GM18498 (cell line): ENCODE measurements around the gene SHISA7.

Experiments used
- ATAC-seq: cut with Tn5 transposase; IDR thresholded peaks from one replicate; pipeline ENCODE4 v1.9.1; 2021; ENCODE audit warnings: mild to moderate bottlenecking, moderate library complexity; ENCODE audit not compliant: unreplicated experiment

The SHISA7 gene

DNA sequence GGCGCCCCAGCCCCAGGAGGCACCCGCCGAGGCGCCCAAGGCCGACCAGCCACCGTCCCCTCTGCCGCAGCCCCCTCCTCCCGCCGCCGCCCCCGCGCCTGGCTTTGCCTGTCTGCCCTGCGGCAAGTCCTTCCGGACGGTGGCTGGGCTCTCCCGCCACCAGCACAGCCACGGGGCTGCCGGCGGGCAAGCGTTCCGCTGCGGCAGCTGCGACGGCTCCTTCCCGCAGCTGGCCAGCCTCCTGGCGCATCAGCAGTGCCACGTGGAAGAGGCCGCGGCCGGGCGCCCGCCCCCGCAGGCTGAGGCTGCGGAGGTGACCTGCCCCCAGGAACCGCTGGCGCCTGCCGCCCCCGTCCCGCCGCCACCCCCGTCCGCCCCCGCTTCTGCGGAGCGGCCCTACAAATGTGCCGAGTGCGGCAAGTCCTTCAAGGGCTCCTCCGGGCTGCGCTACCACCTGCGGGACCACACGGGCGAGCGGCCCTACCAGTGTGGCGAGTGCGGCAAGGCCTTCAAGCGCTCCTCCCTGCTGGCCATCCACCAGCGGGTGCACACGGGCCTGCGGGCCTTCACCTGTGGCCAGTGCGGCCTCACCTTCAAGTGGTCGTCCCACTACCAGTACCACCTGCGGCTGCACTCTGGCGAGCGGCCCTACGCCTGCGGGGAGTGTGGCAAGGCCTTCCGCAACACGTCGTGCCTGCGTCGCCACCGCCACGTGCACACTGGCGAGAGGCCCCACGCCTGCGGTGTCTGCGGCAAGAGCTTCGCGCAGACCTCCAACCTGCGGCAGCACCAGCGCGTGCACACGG lies 39.3 kb upstream of the SHISA7 start:
- no peak for ATAC-seq

DNA sequence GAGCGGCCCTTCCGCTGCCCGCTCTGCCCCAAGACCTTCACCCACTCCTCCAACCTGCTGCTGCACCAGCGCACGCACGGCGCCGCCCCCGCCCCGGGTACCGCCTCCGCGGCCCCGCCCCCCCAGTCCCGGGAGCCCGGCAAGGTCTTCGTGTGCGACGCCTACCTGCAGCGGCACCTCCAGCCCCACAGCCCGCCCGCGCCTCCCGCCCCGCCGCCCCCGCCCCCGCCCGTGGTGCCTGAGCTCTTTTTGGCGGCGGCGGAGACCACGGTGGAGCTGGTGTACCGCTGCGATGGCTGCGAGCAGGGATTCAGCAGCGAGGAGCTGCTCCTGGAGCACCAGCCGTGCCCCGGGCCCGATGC lies 38.7 kb upstream of the SHISA7 start:
- ATAC-seq = no peak

DNA sequence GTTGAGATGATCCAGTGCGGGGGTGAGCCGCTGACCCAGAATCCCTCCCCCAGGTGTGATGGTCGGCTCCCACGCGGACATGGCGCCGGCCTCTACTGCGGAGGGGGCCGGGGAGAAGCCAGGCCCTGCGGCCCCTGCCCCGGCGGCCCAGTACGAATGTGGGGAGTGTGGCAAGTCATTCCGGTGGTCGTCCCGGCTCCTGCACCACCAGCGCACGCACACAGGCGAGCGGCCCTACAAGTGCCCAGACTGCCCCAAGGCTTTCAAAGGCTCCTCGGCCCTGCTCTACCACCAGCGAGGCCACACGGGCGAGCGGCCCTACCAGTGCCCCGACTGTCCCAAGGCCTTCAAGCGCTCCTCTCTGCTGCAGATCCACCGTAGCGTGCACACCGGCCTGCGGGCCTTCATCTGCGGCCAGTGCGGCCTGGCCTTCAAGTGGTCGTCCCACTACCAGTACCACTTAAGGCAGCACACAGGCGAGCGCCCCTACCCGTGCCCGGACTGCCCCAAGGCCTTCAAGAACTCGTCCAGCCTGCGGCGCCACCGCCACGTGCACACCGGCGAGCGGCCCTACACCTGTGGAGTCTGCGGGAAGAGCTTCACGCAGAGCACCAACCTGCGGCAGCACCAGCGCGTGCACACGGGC lies 38.2 kb upstream of the SHISA7 start:
- no peak for ATAC-seq

DNA sequence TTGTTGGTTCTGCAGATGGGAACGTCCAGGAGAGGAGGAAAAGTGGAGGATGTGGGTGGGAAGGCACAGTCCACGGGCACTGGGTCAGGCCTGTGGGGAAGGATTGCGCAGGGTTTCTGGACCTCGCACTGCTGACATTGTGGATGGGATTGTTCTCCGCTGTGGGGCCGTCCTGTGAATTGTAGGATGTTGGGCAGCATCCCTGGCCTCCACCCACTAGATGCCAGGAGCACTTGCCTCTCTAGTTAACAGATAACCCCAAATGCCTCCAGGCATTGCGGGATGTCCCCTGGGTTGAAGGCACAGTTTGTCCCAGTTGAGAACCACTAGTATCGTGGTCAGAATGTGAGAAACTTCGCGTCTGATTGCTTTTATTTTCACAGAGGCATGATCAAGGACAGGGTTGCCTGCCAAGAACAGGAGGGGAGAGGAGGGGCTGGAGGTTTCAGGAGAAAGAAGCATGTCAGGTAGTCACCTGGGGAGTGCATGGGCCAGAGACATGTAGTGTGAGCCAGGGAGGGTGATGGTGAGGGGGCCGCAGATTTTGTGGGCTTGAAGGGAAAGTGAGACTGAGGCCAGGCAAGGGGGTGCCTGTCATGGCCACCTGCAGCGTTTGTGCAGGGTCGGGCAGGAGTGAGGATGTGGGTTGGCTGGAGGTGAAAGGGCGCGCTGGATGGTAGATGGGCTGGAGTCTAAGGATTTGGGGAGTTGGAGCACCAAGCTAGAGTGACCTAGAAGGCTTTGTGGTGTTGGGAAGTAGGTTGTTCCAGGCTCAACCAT lies 36.5 kb upstream of the SHISA7 start:
- ATAC-seq = no peak

DNA sequence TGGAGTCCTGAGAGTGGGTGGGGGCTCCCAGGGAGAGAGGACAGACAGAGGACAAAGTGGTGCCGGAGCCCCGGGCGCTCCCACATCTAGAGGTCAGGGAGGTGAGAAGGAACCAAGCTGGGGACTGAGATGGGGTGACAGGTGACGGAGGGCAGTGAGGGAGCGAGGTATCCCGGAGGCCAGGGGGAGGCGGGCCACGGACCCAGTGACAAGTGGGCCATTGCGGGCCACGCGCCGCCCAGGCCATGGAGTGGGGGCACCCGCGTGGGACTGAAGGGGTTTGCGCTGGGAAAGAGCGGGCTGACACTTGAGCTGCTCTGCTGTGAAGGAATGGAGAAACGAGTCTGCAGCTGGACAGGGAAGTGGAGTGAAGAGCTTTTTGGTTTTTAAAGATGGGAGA lies 35.9 kb upstream of the SHISA7 start:
- ATAC-seq = no peak

DNA sequence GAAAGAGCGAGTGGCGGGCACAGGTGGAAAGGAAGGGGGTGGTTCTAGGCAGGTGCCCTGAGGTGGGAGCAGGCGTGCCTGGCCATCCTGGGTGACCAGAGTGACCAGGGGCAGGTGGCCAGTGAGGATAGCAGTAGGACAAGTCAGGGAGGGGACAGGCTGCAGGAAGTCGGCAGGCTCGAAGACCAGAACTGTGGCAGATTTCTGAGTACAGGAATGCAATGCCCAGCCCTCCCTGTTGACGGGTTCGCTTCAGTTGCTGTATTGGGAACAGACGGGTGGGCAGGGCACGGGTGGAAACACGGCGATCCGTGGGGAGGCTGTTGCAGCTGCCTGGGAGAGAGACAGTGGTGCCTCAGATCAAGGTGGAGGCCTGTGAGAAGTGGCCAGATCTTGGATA lies 35.3 kb upstream of the SHISA7 start:
- no peak for ATAC-seq

DNA sequence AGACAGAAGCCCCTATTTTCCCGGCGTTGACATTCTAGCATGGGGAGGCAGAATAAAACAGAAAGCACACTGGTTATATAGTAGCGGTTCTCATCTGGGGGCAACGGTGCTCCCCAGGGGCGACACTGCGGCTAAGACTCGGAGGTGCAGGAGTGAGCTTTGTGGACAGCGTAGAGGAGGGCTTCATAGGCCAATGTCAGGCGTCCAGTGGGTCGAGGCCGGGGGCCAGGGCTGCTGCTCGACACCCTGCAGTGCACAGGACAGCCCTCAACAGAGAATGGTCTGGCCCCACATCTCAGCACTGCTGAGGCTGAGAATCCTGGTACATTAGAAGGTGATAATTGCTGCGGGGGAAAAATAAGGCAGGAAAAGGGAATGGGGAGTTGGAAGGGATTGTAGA lies 34.8 kb upstream of the SHISA7 start:
- no peak for ATAC-seq

DNA sequence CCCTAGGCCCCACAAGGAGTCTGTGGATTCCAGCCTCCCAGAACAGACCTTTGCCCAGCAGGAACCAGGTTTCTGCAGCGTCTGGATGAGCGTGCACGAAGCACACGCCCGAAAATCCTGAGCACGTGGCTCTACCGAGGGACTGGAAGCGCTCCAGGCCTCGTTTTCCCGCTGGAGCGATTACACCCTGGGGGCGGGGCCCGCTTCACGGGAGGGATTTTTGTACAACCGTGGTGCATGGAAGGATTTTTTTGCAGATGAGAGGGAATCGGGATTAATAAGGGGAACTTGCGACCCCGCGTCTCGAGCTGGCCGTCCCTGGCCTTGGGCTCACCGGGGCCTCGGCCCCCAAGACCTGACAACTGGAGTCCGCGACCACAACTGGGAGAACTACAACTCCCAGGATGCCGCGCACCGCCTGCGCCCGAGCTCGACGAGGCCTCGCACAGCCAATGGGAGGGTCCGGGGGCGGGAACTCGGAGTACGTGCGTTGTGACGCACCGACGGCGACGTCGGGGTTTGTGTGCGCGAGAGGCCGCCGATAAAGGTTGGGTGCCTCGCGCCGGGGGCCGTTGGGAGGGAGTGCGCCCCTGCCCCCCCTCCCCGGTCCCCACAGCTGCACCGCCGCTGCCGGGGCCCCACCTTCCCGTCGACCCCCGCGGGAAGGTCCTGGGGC lies 33.1 kb upstream of the SHISA7 start, which contains the start of gene ZNF628:
Gene ZNF628 (plus strand): TSS at position 518 of the 676 bp plus-strand sequence. CDS start 3,294 bp downstream, outside the sequence.
- peak; percentile 95 for ATAC-seq

DNA sequence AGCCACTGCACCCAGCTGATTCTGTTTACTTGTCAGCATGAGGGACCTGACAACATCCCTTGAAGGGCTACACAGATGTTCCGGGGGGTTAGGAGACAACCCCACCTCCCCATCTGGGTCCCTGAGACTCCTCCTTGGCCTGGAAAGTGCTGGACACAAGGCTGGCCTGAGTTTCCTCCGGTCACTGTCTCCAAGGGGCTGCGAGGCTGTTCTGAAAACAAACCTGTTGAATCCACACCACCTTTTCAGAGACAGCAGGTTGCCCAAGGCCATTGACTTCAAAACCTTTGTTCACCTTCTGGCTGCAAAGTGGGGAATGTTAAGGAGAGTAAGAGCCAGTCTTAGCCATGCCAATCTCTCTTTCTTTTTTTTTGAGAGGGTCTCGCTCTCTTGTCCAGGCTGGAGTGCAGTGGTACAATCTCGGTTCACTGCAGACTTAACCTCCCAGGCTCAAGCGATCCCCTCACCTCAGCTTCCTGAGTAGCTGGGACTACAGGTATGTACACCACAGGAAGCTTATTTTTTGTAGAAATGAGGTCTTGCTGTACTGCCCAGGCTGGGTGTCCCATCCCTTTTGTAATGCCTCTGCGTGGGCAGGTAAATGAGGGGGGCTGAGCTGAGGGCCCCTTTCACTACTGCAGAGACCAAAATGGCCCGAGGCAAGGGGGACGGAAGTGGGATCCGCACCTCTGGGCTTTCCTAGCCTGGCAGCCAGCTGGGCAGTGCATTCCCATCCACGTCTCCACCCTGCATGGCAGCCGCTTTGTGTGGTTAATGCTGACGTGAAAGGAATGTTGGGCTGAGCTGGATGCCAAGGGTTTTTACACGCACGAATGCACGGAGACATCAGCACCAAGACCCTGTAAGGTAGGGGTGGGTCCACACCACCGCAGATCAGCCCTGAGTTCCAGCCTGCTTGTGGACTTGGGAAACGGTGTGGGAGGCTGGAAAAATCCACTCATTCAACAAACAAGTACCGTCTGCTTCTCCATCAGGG lies 31.5 kb upstream of the SHISA7 start:
- ATAC-seq = no peak

DNA sequence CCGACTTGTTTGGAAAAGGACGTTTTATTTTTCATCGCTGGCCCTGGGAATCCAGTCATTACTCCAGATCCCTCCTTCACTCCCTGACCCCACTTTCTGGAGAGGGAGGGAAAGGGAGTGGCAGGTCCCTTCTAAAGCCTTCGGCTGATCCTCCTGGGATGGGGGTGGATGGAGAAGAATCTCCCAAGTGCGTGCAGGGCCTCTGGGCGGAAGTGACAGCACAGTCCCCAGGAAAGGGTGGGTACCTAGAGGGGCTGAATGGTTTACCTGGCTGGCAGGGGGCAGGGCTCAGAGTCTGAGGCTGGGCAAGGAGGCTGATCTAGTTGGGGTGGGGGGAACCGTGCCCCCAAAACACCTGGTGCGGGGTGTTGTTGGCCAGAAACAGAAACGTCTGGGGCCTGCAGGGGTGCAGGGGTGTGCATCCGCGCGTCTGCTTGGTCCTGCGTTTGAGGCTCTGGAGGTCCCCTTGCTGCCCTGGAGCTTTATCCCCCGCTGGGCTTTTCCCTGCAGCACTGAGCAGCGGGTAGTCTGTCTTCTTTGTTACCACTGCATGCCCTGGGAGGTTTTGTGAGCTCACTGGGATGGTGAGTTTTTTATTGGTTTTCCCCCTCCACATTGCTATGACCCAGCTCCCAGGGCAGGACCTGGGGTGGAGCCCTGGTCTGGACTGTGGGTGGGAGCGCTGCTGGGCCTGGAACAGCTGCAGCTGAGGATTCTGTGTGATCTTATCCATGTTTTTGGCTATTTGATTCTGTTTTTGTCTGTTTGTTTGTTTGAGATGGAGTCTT lies 30.3 kb upstream of the SHISA7 start:
- ATAC-seq = no peak

DNA sequence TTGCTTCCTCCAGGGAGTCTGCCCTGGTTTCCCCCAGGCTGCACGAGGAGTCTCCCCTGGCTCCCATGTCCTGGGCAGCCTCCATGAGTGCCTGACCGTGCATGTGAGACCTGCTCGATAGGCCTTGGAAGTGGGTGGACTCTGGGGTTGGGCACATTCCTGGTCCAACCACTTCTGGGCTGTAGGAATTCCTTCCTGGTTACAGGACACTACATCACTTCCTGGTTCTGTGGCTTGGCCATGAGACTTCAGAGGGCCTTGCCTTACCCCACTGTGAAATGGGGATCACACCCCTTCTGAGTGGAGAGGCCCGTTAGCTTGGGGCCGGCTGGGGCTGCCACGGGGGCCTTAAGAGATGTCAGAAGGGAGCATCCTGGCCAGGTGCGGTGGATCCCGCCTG lies 29.4 kb upstream of the SHISA7 start:
- no peak for ATAC-seq

DNA sequence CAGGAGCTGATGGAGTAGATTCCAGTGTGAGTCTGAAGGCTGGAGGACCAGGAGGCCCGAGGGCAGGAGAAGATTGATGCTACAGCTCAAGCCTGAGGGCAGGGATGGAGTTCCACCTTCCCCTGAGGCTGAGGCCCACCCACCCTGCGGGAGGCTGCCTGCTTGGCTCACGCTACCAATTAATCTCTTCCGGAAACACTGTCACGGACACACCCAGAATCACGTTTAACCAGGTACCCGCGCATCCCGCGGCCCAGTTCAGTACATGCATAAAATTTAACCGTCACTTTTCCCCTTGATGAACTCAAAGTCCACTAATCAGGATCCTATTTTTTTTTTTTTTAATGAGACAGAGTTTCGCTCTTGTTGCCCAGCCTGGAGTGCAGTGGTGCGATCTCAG lies 28.2 kb upstream of the SHISA7 start:
- ATAC-seq = no peak

DNA sequence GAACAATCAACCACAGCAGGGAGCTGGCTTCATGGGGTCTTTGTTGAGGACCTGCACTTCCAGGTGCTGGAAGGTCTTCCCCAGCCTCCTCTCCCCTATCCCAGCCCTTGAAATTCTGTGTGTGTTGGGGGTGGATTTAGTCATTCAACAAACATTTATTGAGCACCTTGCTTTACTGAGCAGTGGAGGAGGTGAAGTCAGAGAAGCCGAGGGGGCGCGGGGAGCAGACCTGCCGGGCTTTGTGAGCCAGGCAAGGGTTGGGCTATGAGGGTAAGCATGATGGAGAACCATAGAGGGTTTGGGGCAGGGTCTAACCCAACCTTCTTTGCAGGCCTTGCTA lies 24.9 kb upstream of the SHISA7 start:
- ATAC-seq = no peak

DNA sequence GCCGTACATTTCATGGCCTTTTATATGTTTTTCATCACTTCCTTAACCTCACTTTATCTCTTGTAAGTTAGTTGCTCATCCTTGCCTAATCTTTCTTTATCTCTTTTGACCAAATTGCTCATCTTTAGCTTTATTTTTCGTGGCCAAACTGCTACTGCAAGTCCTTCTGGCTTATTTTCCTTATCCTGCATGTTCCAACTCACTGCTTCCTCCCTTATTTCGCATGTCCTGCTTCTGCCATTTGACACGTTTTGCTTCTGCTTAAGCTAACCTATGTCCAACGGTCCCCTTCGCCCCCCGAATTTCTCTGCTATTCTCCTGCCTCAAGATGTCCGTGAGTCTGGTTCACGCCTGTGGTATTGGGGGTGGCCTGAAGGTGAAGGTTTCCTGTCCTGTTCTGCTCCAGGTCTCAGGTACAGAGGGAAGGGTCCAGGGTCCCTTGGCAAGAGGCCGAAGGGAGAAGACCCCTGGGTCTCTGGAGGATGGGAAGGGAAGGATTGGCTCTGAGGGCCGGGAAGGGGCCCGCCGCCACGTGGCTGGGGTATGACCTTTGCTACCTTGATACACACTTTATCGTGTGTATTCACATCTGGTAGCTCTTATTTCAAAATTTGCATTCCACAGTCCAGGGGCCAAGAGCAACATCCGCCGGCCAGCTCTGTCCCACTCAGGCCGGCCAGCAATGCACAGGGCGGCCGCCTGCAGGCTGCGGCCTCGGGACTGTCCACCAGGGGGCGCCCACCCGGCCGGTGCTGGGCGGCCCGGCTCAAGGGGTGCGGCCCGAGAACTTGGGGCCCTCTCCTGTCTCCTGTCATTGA lies 24.3 kb upstream of the SHISA7 start:
- ATAC-seq = peak; percentile 66

DNA sequence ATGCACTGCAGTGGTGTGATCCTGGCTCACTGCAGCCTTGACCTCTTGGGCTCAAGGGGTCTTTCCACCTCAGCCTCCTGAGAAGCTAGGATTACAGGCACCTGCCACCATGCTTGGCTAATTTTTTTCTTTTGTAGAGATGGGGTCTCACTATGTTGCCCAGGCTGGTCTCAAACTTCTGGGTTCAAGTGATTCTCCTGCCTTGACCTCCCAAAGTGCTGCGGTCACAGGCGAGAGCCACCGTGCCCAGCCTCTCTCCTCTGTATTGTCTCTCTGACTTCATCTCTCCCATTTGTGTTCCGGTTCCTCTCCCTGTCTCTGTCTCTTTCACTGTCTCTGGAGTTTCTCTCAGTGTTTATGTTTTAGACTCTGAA lies 23.1 kb upstream of the SHISA7 start:
- no peak for ATAC-seq

DNA sequence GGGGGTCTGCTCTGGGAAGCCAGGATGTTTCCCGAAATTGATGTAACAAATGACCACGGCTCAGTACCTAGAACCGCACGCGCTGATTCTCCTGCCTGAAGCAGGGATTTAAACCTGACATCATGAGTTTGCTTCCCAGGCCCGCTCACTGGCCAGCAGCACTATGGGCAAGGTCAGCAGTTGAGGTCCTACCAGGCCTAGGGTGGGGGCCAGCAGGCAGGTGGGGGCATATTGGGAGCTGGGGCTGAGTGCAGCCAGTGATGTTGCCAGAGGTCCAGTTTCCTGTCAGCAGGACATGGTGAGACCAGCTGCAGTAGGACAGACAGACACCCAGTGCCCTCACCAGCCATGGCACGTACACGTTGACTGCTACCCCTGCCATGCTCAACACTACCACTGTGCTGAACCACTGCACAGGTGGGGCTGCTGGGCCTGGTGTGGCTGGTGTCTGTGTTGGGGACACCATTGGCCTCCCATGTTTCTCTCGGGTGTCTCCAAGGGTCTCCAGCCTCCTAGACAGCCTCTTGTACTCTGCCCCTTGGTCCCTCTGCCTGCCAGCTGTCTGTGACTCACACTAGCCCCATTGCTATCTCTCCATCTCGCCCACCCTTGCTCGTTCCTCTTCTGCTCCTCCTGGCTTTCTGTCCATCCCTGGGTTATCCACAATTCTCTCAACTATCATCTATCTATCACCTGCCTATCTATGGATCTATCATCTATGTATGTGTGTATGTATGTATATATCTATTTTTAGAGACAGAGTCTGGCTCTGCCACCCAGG lies 22.6 kb upstream of the SHISA7 start:
- ATAC-seq = no peak

DNA sequence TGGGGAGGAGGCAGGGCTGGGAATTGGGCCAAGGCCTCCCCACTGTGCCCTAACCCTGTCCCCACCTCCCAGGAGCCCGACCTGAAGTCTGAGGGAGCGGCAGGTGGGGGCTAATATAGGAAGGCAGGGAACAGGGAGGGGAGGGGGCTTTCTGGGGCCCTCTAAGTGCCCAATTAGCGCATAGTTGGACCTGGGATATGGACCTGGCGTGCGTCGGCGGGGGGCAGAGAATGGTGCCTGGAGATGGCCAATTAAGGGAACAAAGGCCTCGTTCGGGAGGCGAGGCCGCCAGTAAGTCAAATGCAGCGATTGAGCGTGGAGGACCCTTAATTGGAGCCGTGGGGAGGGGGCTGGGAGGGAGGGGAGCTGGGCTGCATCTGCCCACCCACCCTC lies 21.6 kb upstream of the SHISA7 start, which contains the start of gene C19orf85:
Gene C19orf85 (minus strand): TSS at position 90 of the 393 bp plus-strand sequence. CDS start 197 bp downstream, outside the sequence.
- ATAC-seq = no peak
